Kidney epithelial cell (primary cell): ENCODE measurements around the gene AKAP10. TPM values are rescaled to one million over a fixed set of nuclear protein-coding genes. Genes with fewer than 3 reads are reported as not detected.

Experiments
- DNase-seq: peaks from one replicate; pipeline ENCODE4 v3.0.0-alpha.2; 2010; ENCODE audit warnings: low read depth
- H3K27me3 ChIP-seq: 2 replicates; pipeline ENCODE4 v1.6.0; 2011; ENCODE audit warnings: low read length; ENCODE audit not compliant: control insufficient read depth, insufficient read depth
- H3K36me3 ChIP-seq: 2 replicates; pipeline ENCODE4 v1.5.1; 2011; ENCODE audit warnings: low read length; ENCODE audit not compliant: control insufficient read depth, insufficient read depth
- H3K4me3 ChIP-seq: 2 replicates; pipeline ENCODE4 v1.5.1; 2011; ENCODE audit warnings: low read depth, mild to moderate bottlenecking, control low read depth, low read length
- total RNA-seq: library from RNA; depleted of rRNA; stranded (reverse); fragments of >200 nt; gene quantifications from 2 replicates; pipeline ENCODE4 v1.2.3, GENCODE V29; 2015
- TF ChIP-seq, protein P1 (sequence below): IDR thresholded peaks from 2 replicates; pipeline ENCODE4 v1.5.1; 2011; ENCODE audit warnings: mild to moderate bottlenecking, moderate library complexity, low read length, control low read depth, inconsistent platforms; ENCODE audit not compliant: insufficient read depth, poor library complexity, severe bottlenecking

AKAP10 gene
- total RNA-seq, 1 donor from 2014 or later: 18.1 TPM

DNA sequence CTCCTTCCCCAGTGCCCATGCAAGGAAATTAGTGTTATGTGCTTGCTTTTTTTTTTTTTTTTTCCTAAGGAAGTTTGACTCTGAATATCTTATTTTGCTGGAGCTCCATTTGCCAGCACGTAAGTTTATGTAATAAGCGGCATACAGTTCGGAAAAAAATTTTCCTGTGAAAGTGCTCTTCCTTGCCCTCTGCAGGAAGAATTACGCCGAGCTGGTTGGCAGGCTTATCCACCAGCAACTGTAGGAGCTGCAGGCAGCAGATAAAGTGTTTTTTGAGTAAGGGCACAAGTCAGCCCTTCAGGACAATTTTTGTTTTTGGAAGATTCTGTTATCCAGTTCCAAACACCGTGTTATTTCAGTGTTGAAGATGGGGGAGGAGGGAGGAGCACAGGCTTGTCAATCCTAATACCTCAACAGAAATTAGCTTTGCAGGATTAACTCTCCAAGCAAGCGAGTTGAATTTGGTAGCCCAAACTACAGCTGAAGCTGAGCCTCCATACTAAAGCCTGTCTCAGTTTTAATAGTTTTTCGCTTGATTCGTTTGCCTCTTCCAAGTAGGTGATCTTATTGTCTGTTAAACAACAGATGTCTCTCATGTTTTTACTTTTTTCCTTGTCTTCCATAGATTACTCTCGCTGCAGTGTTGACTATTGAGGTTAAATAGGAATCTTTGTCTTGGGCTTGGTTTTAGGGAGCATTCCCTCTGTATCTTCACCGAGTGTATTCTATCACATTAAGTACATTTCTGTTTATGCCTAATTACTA lies 32.7 kb upstream of the AKAP10 start:
- Histone ChIP-seq H3K27me3 (peaks cover 20% of the 10 kb centered on the region), H3K36me3 (no peaks in the 10 kb centered on the region), H3K4me3 (peak overlapping the region; percentile 41)
- DNase-seq: peak; percentile 23
- TF ChIP-seq, protein P1, sequence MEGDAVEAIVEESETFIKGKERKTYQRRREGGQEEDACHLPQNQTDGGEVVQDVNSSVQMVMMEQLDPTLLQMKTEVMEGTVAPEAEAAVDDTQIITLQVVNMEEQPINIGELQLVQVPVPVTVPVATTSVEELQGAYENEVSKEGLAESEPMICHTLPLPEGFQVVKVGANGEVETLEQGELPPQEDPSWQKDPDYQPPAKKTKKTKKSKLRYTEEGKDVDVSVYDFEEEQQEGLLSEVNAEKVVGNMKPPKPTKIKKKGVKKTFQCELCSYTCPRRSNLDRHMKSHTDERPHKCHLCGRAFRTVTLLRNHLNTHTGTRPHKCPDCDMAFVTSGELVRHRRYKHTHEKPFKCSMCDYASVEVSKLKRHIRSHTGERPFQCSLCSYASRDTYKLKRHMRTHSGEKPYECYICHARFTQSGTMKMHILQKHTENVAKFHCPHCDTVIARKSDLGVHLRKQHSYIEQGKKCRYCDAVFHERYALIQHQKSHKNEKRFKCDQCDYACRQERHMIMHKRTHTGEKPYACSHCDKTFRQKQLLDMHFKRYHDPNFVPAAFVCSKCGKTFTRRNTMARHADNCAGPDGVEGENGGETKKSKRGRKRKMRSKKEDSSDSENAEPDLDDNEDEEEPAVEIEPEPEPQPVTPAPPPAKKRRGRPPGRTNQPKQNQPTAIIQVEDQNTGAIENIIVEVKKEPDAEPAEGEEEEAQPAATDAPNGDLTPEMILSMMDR: peak; percentile 58

DNA sequence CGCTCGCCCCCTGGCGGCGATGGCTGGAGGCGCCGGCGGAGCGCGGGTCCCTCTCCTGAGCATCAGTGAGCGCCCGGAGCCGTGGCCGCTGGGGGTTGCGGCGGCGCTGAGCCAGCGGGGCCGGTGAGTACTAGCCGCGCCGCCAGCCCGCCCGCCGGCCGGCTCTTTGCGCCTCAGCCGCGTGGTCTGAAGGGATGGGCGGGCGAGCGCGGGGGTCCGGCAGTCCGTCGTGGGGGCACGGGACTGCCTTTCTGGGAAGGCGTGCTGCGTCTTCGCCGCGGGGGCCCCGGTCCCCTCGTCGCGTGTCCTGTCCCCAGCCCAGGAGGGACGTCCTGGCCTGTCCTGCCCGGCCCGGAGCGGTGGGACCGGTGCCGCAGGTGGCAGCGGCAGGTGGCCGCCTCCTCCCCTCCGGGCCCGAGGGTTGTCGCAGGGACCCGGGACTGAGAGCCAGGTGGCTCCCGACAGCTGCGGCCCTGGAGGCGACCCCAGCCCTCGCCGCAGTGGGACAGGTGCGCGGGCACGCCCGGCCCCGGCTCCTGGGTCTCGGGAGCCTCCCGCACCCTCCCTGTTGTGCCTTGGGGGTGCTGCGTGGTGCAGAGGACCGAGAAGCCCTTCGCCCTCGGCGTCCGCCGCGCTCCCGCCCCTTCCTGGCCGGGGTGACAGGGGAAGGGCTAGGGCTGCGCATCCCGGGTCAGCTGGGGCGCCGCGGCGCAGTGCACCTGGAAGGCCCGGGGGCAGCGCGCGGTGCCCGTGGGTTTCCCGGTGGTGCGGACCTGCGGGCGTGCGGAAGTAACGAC lies 31.9 kb upstream of the AKAP10 start, which contains the start of gene SPECC1:
Gene SPECC1 (plus strand): TSS at position 58 of the 797 bp plus-strand sequence. CDS start 87,293 bp downstream, outside the sequence.
- Histone ChIP-seq H3K36me3 (no peaks in the 10 kb centered on the region), H3K4me3 (peak within 1 kb of the TSS; percentile 50), H3K27me3 (peaks cover 20% of the 10 kb centered on the region)
- DNase-seq: no peak
- TF ChIP-seq, protein P1: no peak

DNA sequence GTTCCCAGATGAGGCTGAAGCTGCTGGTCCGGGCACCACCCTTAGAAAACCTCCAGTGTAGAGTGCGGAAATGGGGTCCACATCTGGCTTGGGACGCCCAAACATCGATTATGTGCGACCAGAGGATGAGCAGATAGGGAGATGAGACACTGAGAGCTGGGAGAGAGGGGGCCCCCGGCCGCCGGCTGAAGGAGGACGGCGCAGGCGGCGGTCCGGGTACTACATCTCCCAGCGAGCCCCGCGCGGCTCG lies 31.3 kb upstream of the AKAP10 start:
- Histone ChIP-seq H3K4me3 (peak overlapping the region; percentile 50), H3K36me3 (no peaks in the 10 kb centered on the region), H3K27me3 (peaks cover 20% of the 10 kb centered on the region)
- peak; percentile 5 for DNase-seq
- TF ChIP-seq, protein P1: peak; percentile 42

DNA sequence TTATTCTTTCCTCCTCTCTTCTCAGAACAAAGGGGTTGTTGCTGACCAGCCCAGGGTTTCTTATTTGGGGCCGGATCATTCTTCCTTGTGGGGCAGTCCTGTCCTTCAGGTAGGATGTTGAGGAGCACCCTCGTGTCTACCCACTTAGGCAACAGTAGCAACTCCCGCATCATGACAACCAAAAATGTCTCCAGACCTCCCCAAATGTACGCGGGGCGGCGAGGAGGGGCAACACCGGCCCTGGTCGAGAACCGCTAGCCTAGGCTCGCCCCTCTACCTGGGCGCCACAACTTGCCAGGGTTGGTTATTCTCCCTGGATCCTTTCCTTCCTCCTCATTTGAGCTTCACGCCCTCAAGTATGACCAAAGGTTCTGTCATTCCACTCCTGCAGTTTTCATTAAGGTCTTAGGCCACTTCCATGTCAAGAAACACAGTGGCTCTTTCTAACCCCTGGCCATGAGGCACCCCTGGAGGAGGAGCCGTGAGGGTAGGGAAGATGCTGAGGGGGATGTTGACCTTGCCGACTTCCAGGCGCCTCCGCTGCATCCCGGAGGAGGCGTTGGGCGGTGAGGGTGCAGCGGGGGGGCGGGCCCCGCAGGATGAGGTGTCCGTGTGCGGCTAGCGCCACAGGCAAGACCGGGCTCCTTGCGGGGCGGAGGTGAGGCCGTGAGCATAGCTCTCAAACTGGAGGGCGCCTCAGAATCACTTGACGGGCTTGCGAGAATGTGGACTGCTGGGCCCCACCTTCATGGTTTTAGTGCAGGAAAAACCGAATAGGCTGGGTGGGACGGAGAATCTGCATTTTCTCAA lies 30.8 kb upstream of the AKAP10 start:
- H3K27me3 ChIP-seq: peaks cover 20% of the 10 kb centered on the region
- H3K4me3 ChIP-seq: peak overlapping the region; percentile 50
- no peak for DNase-seq
- H3K36me3 ChIP-seq: no peaks in the 10 kb centered on the region
- TF ChIP-seq, protein P1: no peak

GRCh38 chr17:19996502-19996901 lies 18.9 kb upstream of the AKAP10 start:
- no peaks in the 10 kb centered on the region for H3K27me3 ChIP-seq
- no peak overlapping the region for H3K4me3 ChIP-seq
- H3K36me3 ChIP-seq: no peaks in the 10 kb centered on the region
- TF ChIP-seq, protein P1: no peak
- no peak for DNase-seq
